PC-3 (cell line): ENCODE results near the gene PPP1R27. TPM values are rescaled to one million over a fixed set of nuclear protein-coding genes. Genes with fewer than 3 reads are reported as not detected.

ENCODE experiments used
- ATAC-seq: fragments of 200-7000 bp; cut with Tn5 transposase; 2 replicates; pipeline ENCODE4 v1.9.1; 2020; ENCODE audit warnings: mild to moderate bottlenecking, moderate library complexity
- BruUV-seq: library from RNA; stranded (reverse); fragments of 400-500 nt; replicated peaks from 2 replicates; lab custom pipeline; 2021; lab: Mats Ljungman, UMichigan
- CTCF ChIA-PET: fragments of 300-600 bp; sonication (Branson Sonifier 250); formaldehyde crosslinking; loops from one replicate; lab custom pipeline; 2022; ENCODE audit warnings: antibody characterized with exemption; lab: Charles Lee
- POLR2A ChIA-PET: fragments of 300-600 bp; sonication (Branson Sonifier 250); formaldehyde crosslinking; loops from one replicate; lab custom pipeline; 2022; ENCODE audit warnings: antibody characterized with exemption; ENCODE audit not compliant: unreplicated experiment; lab: Charles Lee
- DNase-seq: peaks from one replicate; pipeline ENCODE4 v3.0.0-alpha.2; 2015
- H2AFZ ChIP-seq: fragments of 300-600 bp; sonication (generic); 2 replicates; pipeline ENCODE4 v1.6.0; 2016; ENCODE audit warnings: antibody characterized with exemption, low read length
- H3F3A ChIP-seq: fragments of 300-600 bp; sonication (generic); one replicate; pipeline ENCODE4 v1.6.0; 2017; ENCODE audit warnings: antibody characterized with exemption, low read length, control low read depth, mild to moderate bottlenecking; ENCODE audit not compliant: unreplicated experiment
- H3K27ac ChIP-seq: fragments of 300-600 bp; sonication (generic); 2 replicates; pipeline ENCODE4 v1.5.1; 2016; ENCODE audit warnings: mild to moderate bottlenecking, low read length
- H3K27me3 ChIP-seq: fragments of 300-600 bp; sonication (generic); 2 replicates; pipeline ENCODE4 v1.6.1; 2016; ENCODE audit warnings: low read length, mixed read lengths
- H3K36me3 ChIP-seq: fragments of 300-600 bp; sonication (generic); 2 replicates; pipeline ENCODE4 v1.6.1; 2016; ENCODE audit warnings: low read depth, mixed run types, low read length, mixed read lengths
- H3K4me1 ChIP-seq: fragments of 300-600 bp; sonication (generic); 2 replicates; pipeline ENCODE4 v1.5.1; 2016; ENCODE audit warnings: low read length; ENCODE audit not compliant: insufficient read depth
- H3K4me2 ChIP-seq: fragments of 300-600 bp; sonication (generic); 2 replicates; pipeline ENCODE4 v1.6.0; 2016; ENCODE audit warnings: low read length
- H3K4me3 ChIP-seq: fragments of 300-600 bp; sonication (generic); 2 replicates; pipeline ENCODE4 v1.5.1; 2016; ENCODE audit warnings: mild to moderate bottlenecking, low read length, mixed read lengths
- H3K79me2 ChIP-seq: fragments of 300-600 bp; sonication (generic); 2 replicates; pipeline ENCODE4 v1.6.1; 2017; ENCODE audit warnings: low read length, mixed read lengths
- H3K9ac ChIP-seq: fragments of 300-600 bp; sonication (generic); 2 replicates; pipeline ENCODE4 v1.6.0; 2016; ENCODE audit warnings: mild to moderate bottlenecking, low read length
- H3K9me2 ChIP-seq: fragments of 300-600 bp; sonication (generic); replicated peaks from 2 replicates; pipeline ENCODE4 v1.6.1; 2016; ENCODE audit warnings: mixed run types, low read length, mixed read lengths
- H3K9me3 ChIP-seq: fragments of 300-600 bp; sonication (generic); 2 replicates; pipeline ENCODE4 v1.6.1; 2016; ENCODE audit warnings: low read length, mixed read lengths
- H4K20me1 ChIP-seq: fragments of 300-600 bp; sonication (generic); 2 replicates; pipeline ENCODE4 v1.6.1; 2016; ENCODE audit warnings: low read length, mixed read lengths
- CTCF ChIP-seq: fragments of 300-600 bp; sonication (generic); conservative IDR thresholded peaks from 2 replicates; pipeline ENCODE4 v1.5.1; 2017; ENCODE audit warnings: antibody characterized with exemption, low read depth, mild to moderate bottlenecking, low read length
- EZH2 ChIP-seq: fragments of 300-600 bp; sonication (generic); IDR thresholded peaks from one replicate; pipeline ENCODE4 v1.6.1; 2017; ENCODE audit warnings: antibody characterized with exemption, mild to moderate bottlenecking, low read length; ENCODE audit not compliant: unreplicated experiment
- EZH2phosphoT487 ChIP-seq: fragments of 300-600 bp; sonication (generic); IDR thresholded peaks from 2 replicates; pipeline ENCODE4 v1.6.1; 2018; ENCODE audit warnings: mild to moderate bottlenecking, antibody characterized with exemption, low read length, borderline replicate concordance
- intact Hi-C: fragments of 100-400 bp; cut with micrococcal nuclease; formaldehyde crosslinking; loops from 2 replicates; pipeline ENCODE4 v1.9.0; 2023
- total RNA-seq: library from RNA; depleted of rRNA; stranded (reverse); fragments of >200 nt; gene quantifications from 2 replicates; pipeline ENCODE4 v1.2.3, GENCODE V29; 2014

PPP1R27 gene
- total RNA-seq, 1 experiment from 2014 or later: not detected

GRCh38 chr17:81839301-81839700, 4.5 kb upstream of the PPP1R27 start:
- H3K4me3 ChIP-seq: no peak overlapping the region
- peaks cover 13% of the 10 kb centered on the region; the same call in 1 of the 2 replicates for H3K36me3 ChIP-seq
- intact Hi-C loops: no loop called here
- DNase-seq: no peak
- POLR2A ChIA-PET: no interaction called here
- no peak overlapping the region for H3K27ac ChIP-seq
- H3K27me3 ChIP-seq: no peaks in the 10 kb centered on the region
- TF ChIP-seq EZH2 (no peak), EZH2phosphoT487 (no peak), CTCF (no peak)
- H3K9me3 ChIP-seq: no peaks in the 10 kb centered on the region
- no TSS peak for BruUV-seq
- no peak overlapping the region for H3K4me2 ChIP-seq
- H3K79me2 ChIP-seq: no peaks in the 10 kb centered on the region
- CTCF ChIA-PET: no interaction called here
- H3K9me2 ChIP-seq: no peaks in the 10 kb centered on the region
- no peaks in the 10 kb centered on the region; the same call in 1 of the 2 replicates for H3K4me1 ChIP-seq
- H2AFZ ChIP-seq: no peak overlapping the region
- H3K9ac ChIP-seq: no peak overlapping the region
- H4K20me1 ChIP-seq: no peaks in the 10 kb centered on the region
- no peaks in the 10 kb centered on the region for H3F3A ChIP-seq
- no peak for ATAC-seq

GRCh38 chr17:81838753-81839255, 4.0 kb upstream of the PPP1R27 start:
- Histone ChIP-seq H3K9me2 (no peaks in the 10 kb centered on the region), H3K36me3 (peaks cover 9% of the 10 kb centered on the region; the same call in 1 of the 2 replicates), H3K4me3 (no peak overlapping the region), H3K27ac (no peak overlapping the region), H3K9ac (no peak overlapping the region), H3K4me1 (peaks cover 5% of the 10 kb centered on the region), H4K20me1 (no peaks in the 10 kb centered on the region), H3K9me3 (no peaks in the 10 kb centered on the region), H2AFZ (no peak overlapping the region), H3F3A (no peaks in the 10 kb centered on the region), H3K27me3 (no peaks in the 10 kb centered on the region), H3K79me2 (peaks cover 1% of the 10 kb centered on the region; the same call in 1 of the 2 replicates), H3K4me2 (no peak overlapping the region)
- no TSS peak for BruUV-seq
- DNase-seq (no peak), ATAC-seq (no peak)
- intact Hi-C loops: no loop called here
- TF ChIP-seq EZH2phosphoT487 (no peak), CTCF (no peak), EZH2 (no peak)
- ChIA-PET CTCF (interaction anchor here (0.5 kb wide), 1 partner anchor 130 kb away, joined by 4 read pairs; no protein-coding TSS in a partner anchor), POLR2A (no interaction called here)

GRCh38 chr17:81837641-81838040, 2.8 kb upstream of the PPP1R27 start:
- Histone ChIP-seq H3K27ac (no peak overlapping the region), H3K27me3 (no peaks in the 10 kb centered on the region), H3K9ac (no peak overlapping the region), H3K79me2 (peaks cover 8% of the 10 kb centered on the region; the same call in 1 of the 2 replicates), H2AFZ (no peak overlapping the region), H3K9me3 (no peaks in the 10 kb centered on the region), H3K36me3 (no peaks in the 10 kb centered on the region), H3F3A (no peaks in the 10 kb centered on the region), H4K20me1 (no peaks in the 10 kb centered on the region), H3K4me3 (no peak overlapping the region), H3K4me1 (peaks cover 11% of the 10 kb centered on the region), H3K9me2 (no peaks in the 10 kb centered on the region), H3K4me2 (no peak overlapping the region)
- no peak for DNase-seq
- ChIA-PET POLR2A (no interaction called here), CTCF (no interaction called here)
- TF ChIP-seq CTCF (no peak), EZH2phosphoT487 (no peak), EZH2 (no peak)
- no TSS peak for BruUV-seq
- intact Hi-C loops: no loop called here
- no peak for ATAC-seq
